Lower leg skin (tissue), 3 donors: ENCODE results near the gene PEAK1.

Experiments used
- CTCF ChIP-seq, 3 donors: fragments of 450-650 bp; IDR thresholded peaks; one replicate each; pipeline ENCODE4 v1.5.1; 2016; ENCODE audit warnings: antibody characterized with exemption in 3 of 3, mild to moderate bottlenecking in 3 of 3, moderate library complexity in 2 of 3
- POLR2A ChIP-seq, 2 donors: fragments of 450-650 bp; IDR thresholded peaks; one replicate each; pipeline ENCODE4 v1.6.1; 2016 to 2017; ENCODE audit warnings: antibody characterized with exemption in 2 of 2, mild to moderate bottlenecking in 1 of 2, moderate library complexity in 1 of 2

DNA sequence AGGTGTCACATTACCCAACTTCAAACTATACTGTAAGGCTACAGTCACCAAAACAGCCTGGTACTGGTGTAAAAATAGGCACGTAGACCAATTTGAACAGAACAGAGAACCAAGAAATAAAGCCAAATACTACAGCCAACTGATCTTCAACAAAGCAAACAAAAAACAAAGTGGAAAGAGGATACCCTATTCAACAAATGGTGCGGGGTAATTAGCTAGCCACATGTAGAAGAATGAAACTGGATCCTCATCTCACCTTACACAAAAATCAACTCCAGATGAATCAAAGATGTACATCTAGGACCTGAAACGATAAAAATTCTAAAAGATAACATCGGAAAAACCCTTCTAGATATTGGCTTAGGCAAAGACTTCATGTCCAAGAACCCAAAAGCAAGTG, 13.1 kb downstream of the PEAK1 start:
- TF ChIP-seq CTCF (IDR thresholded peaks at IDR 0.05) (no peak), POLR2A (IDR thresholded peaks at IDR 0.05) (no peak)
